Epidermal melanocyte (primary cell): ENCODE data around the gene MX1.

Experiments
- DNase-seq: peaks from one replicate; pipeline ENCODE4 v3.0.0; 2011; ENCODE audit warnings: low spot score; ENCODE audit not compliant: insufficient read length

MX1 gene

GRCh38 chr21:41459884-41460534 lies 34.0 kb downstream of the MX1 start:
- no peak for DNase-seq

GRCh38 chr21:41460578-41461527 lies 34.8 kb downstream of the MX1 start:
- peak; percentile 59 for DNase-seq

- DNase-seq, result no peak
These were observed 39.2 kb downstream of the MX1 start for GRCh38 chr21:41465176-41465781.

DNA sequence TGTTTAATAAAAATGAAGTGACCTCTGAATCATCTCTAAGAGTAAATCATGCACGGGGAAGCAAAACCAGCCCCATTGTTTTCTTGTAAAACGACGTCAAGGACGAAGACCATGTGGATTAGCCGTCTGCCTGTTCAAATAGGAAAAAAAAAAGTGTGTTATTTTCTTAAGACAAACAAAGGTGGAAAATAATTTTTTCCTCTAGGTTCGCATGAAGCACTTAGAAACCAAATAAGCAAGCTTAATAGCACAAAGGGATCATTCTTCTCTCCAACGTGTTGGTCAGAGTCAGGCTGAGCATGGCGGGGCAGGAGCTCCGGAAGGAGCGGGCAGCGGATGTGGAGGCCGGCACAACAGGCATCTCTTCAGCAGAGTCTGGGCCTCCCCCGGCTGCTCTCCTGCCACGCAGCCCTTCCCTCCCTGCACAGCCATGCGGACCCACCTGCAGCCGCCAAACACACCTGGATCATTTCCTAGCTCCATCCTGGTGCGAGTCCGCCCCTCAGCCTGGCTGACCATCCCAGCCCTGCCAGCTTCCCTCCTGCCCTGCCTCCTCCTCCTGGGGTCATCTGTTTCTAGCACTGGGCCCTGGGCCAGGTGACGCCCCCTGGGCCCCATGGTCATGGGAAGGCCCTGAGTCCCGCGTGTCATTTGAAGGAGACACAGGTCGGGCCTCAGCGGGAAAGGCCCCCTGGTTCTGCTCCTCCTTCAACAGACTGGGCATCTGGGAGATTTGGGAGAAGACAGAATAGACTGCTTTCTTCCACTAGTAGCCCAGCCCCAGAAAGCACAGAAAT lies 40.2 kb downstream of the MX1 start:
- DNase-seq, result peak; percentile 49

DNA sequence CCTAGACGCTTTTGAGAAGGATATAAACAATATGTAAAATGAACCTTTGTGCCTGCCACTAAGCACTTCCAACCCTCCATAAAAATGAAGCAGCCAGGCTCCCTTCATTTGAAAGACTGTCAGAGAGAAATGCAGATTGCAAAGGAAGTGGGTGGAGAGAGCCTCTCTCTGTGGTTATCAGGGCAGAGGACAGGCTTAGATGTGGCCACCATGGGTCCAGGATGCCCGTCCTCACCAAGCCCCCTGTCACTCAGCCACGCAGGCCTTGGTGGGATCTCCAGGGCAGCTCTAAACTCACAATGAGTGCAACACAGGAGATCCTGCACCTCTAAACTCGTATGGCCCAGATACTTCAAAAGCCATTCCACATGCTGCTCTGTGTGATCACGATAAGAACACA lies 44.0 kb downstream of the MX1 start:
- no peak for DNase-seq

- DNase-seq, result no peak
These were observed 46.9 kb downstream of the MX1 start for GRCh38 chr21:41472753-41473548.

GRCh38 chr21:41475714-41476420 lies 49.8 kb downstream of the MX1 start:
- no peak for DNase-seq

GRCh38 chr21:41477641-41478318 lies 51.7 kb downstream of the MX1 start:
- DNase-seq, result peak; percentile 73

DNA sequence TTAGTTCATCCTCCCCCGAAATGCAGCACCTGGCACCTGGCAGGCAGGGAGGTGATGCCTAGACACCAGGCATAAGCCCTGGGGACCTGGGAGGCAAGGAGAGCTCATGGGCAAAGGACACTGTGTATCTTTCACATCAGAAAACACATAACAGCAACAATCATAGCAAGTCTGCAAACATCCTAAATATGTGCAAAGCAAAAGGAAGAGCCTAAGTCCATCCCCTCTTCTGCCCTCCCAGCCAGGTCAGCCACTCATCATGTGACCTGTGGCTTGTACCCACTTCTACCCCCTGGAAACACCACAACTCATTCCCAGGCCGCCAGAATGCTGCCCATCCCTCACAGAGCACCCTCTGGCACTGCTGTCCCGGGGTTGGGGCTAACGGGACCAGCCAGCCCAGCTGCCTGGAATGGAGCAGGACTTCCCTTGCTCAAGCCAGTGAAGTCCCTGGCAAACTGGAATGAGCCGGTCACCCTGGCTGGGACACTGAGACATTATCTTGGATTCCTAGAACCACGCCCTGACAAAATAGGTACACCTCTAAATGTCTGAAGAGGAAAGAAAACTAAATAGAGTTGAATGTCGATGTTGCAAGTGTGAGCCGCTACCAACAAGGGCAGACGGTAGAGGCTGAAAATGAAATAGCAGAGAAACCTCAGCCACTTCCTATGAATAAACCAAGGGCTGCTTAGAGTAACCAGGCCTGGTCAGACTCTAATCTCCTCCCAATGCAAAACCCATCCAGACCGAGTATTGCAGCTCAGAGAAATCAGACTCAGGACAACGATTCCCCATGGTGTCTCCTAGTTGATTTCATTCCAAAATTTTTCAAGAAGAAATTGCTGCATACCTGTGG lies 52.5 kb downstream of the MX1 start:
- no peak for DNase-seq

DNA sequence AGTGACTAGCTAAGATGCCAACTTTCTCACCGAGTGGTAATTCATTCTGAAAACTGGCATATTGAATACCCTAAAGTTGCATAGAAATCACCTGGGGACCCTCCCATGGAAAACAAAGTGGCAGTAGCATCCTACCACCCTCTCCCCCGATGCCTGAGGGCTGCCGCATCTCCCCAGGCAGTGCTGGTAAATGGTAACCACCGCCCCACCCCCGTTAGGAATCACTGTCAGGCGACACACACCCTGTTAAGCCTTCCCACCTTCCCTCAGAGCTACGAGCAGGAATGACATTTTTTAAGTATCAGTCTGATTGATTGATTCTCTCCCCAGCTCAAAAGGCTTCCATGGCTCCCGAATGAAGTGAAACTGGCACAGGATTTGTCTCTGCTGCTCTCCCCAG lies 53.6 kb downstream of the MX1 start:
- DNase-seq, result no peak

- no peak for DNase-seq
These were observed 54.1 kb downstream of the MX1 start for GRCh38 chr21:41480086-41480690.

DNA sequence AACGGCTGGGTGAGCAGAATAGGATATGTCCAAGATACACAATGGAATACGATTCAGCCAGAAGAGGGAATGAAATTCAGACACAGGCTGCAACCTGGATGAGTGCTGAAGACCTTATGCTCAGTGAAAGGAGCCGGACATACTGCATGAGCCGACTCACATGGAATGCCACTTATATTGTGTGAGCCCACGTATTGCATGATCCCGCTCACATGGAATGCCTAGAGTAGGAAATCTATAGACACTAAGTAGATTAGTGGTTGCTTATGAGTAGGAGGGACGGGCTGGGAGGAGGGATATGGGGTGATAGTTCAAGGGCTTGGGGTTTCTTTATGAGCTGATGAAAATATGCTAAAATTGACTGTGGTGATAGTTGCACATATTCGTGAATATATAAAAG lies 55.2 kb downstream of the MX1 start:
- DNase-seq, result no peak

- no peak for DNase-seq
These were observed 56.3 kb downstream of the MX1 start for GRCh38 chr21:41482301-41482700.

GRCh38 chr21:41482980-41483379 lies 56.9 kb downstream of the MX1 start:
- no peak for DNase-seq

DNA sequence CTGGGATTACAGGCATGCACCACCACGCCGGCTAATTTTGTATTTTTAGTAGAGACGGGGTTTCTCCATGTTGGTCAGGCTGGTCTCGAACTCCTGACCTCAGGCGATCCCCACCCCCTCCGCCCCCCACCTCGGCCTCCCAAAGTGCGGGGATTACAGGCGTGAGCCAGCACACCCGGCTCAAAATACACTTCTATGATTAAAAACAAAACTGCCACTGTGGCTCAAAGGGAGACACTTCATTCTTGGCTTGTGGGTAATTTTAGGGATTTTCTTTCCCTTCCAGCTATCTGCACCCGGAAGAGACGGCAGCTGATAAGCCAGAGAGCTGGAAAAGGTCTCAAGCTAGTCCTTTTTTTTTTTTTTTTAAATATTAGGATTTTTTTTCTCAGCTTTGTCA lies 57.4 kb downstream of the MX1 start:
- DNase-seq, result no peak

- no peak for DNase-seq
These were observed 57.9 kb downstream of the MX1 start for GRCh38 chr21:41483973-41484372.

DNA sequence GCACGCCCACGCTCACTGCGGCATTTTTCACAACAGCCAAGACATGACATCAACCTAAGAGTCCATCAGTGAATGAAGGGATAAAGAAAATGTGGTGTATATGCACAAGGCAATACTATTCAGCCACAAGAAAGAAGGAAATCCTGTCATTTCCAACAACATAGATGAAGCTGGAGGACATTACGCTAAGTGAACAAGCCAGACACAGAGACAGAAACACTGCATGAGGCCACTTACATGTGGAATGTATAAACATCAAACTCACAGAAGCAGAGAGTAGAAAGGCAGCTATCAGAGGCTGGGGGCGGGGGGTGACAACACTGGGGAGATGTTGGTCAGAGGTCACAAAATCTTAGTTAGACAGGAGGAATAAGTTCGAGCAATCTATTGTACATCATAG lies 61.0 kb downstream of the MX1 start:
- no peak for DNase-seq

- no peak for DNase-seq
These were observed 62.0 kb downstream of the MX1 start for GRCh38 chr21:41488080-41488479.
